CD4-positive, CD25-positive, alpha-beta regulatory T cell (primary cell): ENCODE data around the gene NCBP2L. TPM values are rescaled to one million over a fixed set of nuclear protein-coding genes. Genes with fewer than 3 reads are reported as not detected.

Source experiments
- ATAC-seq, 2 donors: fragments of 150-1000 bp; cut with Tn5 transposase; one replicate each; pipeline ENCODE4 v1.10.0; 2021; ENCODE audit warnings: low read depth in 2 of 2, moderate number of reproducible peaks in 2 of 2, moderate library complexity in 1 of 2
- DNase-seq, 3 donors: peaks; one replicate each; pipeline versions ENCODE4 v3.0.0 to v3.0.0-alpha.2; 2012 to 2022; ENCODE audit warnings: mixed read lengths in 1 of 3
- H3K27ac ChIP-seq: one replicate; pipeline ENCODE4 v1.7.0; 2013; ENCODE audit warnings: mild to moderate bottlenecking, low read length; ENCODE audit not compliant: insufficient read depth, poor library complexity, severe bottlenecking
- H3K27me3 ChIP-seq: one replicate; pipeline ENCODE4 v1.7.0; 2013; ENCODE audit warnings: low read length; ENCODE audit not compliant: control insufficient read depth, insufficient read depth
- H3K36me3 ChIP-seq: one replicate; pipeline ENCODE4 v1.7.0; 2013; ENCODE audit warnings: mild to moderate bottlenecking, low read length, moderate library complexity; ENCODE audit not compliant: control insufficient read depth, insufficient read depth
- H3K4me1 ChIP-seq: 2 replicates; pipeline ENCODE4 v1.7.0; 2013; ENCODE audit warnings: mild to moderate bottlenecking, low read length; ENCODE audit not compliant: insufficient read depth, control insufficient read depth, poor library complexity, severe bottlenecking
- H3K4me3 ChIP-seq: one replicate; pipeline ENCODE4 v1.7.0; 2013; ENCODE audit warnings: low read depth, mild to moderate bottlenecking, low read length, moderate library complexity
- H3K9me3 ChIP-seq, 2 experiments: 1 replicate in 1 of 2; 2 replicates in 1 of 2; pipeline ENCODE4 v1.7.0; 2013; ENCODE audit warnings: low read length in 2 of 2, mild to moderate bottlenecking in 1 of 2, moderate library complexity in 1 of 2; ENCODE audit not compliant: control insufficient read depth in 2 of 2
- H3K27ac Mint-ChIP-seq, 3 donors: one replicate each; pipeline ENCODE4 v1.8.0; 2020 to 2022; ENCODE audit warnings: mild to moderate bottlenecking in 3 of 3, mixed read lengths in 3 of 3, moderate library complexity in 2 of 3
- H3K27me3 Mint-ChIP-seq: one replicate; pipeline ENCODE4 v1.8.0; 2022; ENCODE audit warnings: mild to moderate bottlenecking, mixed read lengths
- H3K36me3 Mint-ChIP-seq: one replicate; pipeline ENCODE4 v1.8.0; 2020; ENCODE audit warnings: mixed read lengths
- H3K4me1 Mint-ChIP-seq, 4 donors: one replicate each; pipeline ENCODE4 v1.8.0; 2020 to 2022; ENCODE audit warnings: mixed read lengths in 4 of 4, mild to moderate bottlenecking in 1 of 4
- H3K4me3 Mint-ChIP-seq, 4 donors: one replicate each; pipeline ENCODE4 v1.8.0; 2020 to 2022; ENCODE audit warnings: mild to moderate bottlenecking in 4 of 4, mixed read lengths in 4 of 4, moderate library complexity in 3 of 4
- H3K9me3 Mint-ChIP-seq, 7 donors: one replicate each; pipeline ENCODE4 v1.8.0; 2020 to 2022; ENCODE audit warnings: mixed read lengths in 7 of 7, mild to moderate bottlenecking in 3 of 7, moderate library complexity in 2 of 7
- polyA plus RNA-seq, 4 donors: library from polyadenylated mRNA; unstranded; fragments of 300-500 nt; fragmentation: Illumina TruSeq; gene quantifications; one replicate each; pipeline ENCODE4 v1.2.3, GENCODE V29; 2021
- total RNA-seq: library from RNA; stranded (reverse); gene quantifications from one replicate; pipeline ENCODE4 v1.2.3, GENCODE V29; 2022

The NCBP2L gene
- total RNA-seq (not detected), polyA plus RNA-seq (not detected)

- no peak for DNase-seq
- Histone ChIP-seq H3K9me3 (no peaks in the 10 kb centered on the region), H3K4me3 (peak within 1 kb of the TSS; percentile 84), H3K36me3 (no peaks in the 10 kb centered on the region), H3K27ac (peak within 1 kb of the TSS; percentile 61), H3K4me1 (peaks cover 13% of the 10 kb centered on the region), H3K27me3 (no peaks in the 10 kb centered on the region)
- H3K9me3 Mint-ChIP-seq: no peaks in the 10 kb centered on the region
- H3K36me3 Mint-ChIP-seq: no peaks in the 10 kb centered on the region
- no peak for ATAC-seq
- H3K27me3 Mint-ChIP-seq: peaks cover 10% of the 10 kb centered on the region
- peaks cover 0 to 23% (median 5%) of the 10 kb centered on the region in 4 donors for H3K4me1 Mint-ChIP-seq
- H3K4me3 Mint-ChIP-seq: peak within 1 kb of the TSS; percentile 85 to 99 (median 92)
- peak within 1 kb of the TSS; percentile 62 to 97 (median 85) for H3K27ac Mint-ChIP-seq
Measured at GRCh38 chrX:107777536-107777832, at the start of gene NCBP2L. TSS of gene NCBP2L (plus strand) at chrX:107777733. CDS start at chrX:107794221, 16,488 bp downstream.

GRCh38 chrX:107728371-107729099 lies 49.0 kb upstream of the NCBP2L start:
- Mint-ChIP-seq H3K27me3 (no peaks in the 10 kb centered on the region), H3K27ac (no peak overlapping the region), H3K4me3 (no peak overlapping the region), H3K4me1 (peaks cover 0 to 2% (median 0%) of the 10 kb centered on the region in 4 donors), H3K9me3 (no peaks in the 10 kb centered on the region), H3K36me3 (no peaks in the 10 kb centered on the region)
- Histone ChIP-seq H3K27ac (no peak overlapping the region), H3K27me3 (no peaks in the 10 kb centered on the region), H3K4me1 (no peaks in the 10 kb centered on the region), H3K9me3 (no peaks in the 10 kb centered on the region), H3K36me3 (no peaks in the 10 kb centered on the region), H3K4me3 (no peak overlapping the region)
- DNase-seq (no peak), ATAC-seq (no peak)

GRCh38 chrX:107729558-107730297 lies 47.8 kb upstream of the NCBP2L start:
- Mint-ChIP-seq H3K9me3 (no peaks in the 10 kb centered on the region), H3K4me3 (no peak overlapping the region), H3K27ac (no peak overlapping the region), H3K36me3 (no peaks in the 10 kb centered on the region), H3K4me1 (peaks cover 0 to 2% (median 0%) of the 10 kb centered on the region in 4 donors), H3K27me3 (no peaks in the 10 kb centered on the region)
- DNase-seq (no peak), ATAC-seq (no peak)
- Histone ChIP-seq H3K27ac (no peak overlapping the region), H3K36me3 (no peaks in the 10 kb centered on the region), H3K4me1 (no peaks in the 10 kb centered on the region), H3K9me3 (no peaks in the 10 kb centered on the region), H3K4me3 (no peak overlapping the region), H3K27me3 (no peaks in the 10 kb centered on the region)

GRCh38 chrX:107730298-107730655 lies 47.3 kb upstream of the NCBP2L start:
- H3K9me3 Mint-ChIP-seq: no peaks in the 10 kb centered on the region
- DNase-seq: no peak
- H3K27me3 Mint-ChIP-seq: no peaks in the 10 kb centered on the region
- ATAC-seq: no peak
- Histone ChIP-seq H3K4me1 (no peaks in the 10 kb centered on the region), H3K4me3 (no peak overlapping the region), H3K36me3 (no peaks in the 10 kb centered on the region), H3K27me3 (no peaks in the 10 kb centered on the region), H3K9me3 (no peaks in the 10 kb centered on the region), H3K27ac (no peak overlapping the region)
- no peak overlapping the region for H3K27ac Mint-ChIP-seq
- no peak overlapping the region for H3K4me3 Mint-ChIP-seq
- H3K4me1 Mint-ChIP-seq: peaks cover 0 to 2% (median 0%) of the 10 kb centered on the region in 4 donors
- no peaks in the 10 kb centered on the region for H3K36me3 Mint-ChIP-seq

- Mint-ChIP-seq H3K4me1 (peaks cover 0 to 2% (median 0%) of the 10 kb centered on the region in 4 donors), H3K27me3 (no peaks in the 10 kb centered on the region), H3K36me3 (no peaks in the 10 kb centered on the region), H3K4me3 (no peak overlapping the region), H3K9me3 (no peaks in the 10 kb centered on the region), H3K27ac (no peak overlapping the region)
- Histone ChIP-seq H3K27ac (no peak overlapping the region), H3K9me3 (no peaks in the 10 kb centered on the region), H3K27me3 (no peaks in the 10 kb centered on the region), H3K4me3 (no peak overlapping the region), H3K36me3 (no peaks in the 10 kb centered on the region), H3K4me1 (no peaks in the 10 kb centered on the region)
- no peak for ATAC-seq
- no peak for DNase-seq
Measured at GRCh38 chrX:107730991-107731766, 46.4 kb upstream of the NCBP2L start.

GRCh38 chrX:107731831-107732502 lies 45.6 kb upstream of the NCBP2L start:
- Histone ChIP-seq H3K36me3 (no peaks in the 10 kb centered on the region), H3K4me1 (no peaks in the 10 kb centered on the region), H3K27ac (no peak overlapping the region), H3K4me3 (no peak overlapping the region), H3K9me3 (no peaks in the 10 kb centered on the region), H3K27me3 (no peaks in the 10 kb centered on the region)
- no peak overlapping the region for H3K27ac Mint-ChIP-seq
- no peaks in the 10 kb centered on the region for H3K36me3 Mint-ChIP-seq
- no peak overlapping the region for H3K4me3 Mint-ChIP-seq
- DNase-seq (no peak), ATAC-seq (no peak)
- peaks cover 0 to 2% (median 0%) of the 10 kb centered on the region in 4 donors for H3K4me1 Mint-ChIP-seq
- no peaks in the 10 kb centered on the region for H3K27me3 Mint-ChIP-seq
- H3K9me3 Mint-ChIP-seq: no peaks in the 10 kb centered on the region

GRCh38 chrX:107733686-107734085 lies 43.8 kb upstream of the NCBP2L start:
- H3K27me3 ChIP-seq: no peaks in the 10 kb centered on the region
- peak overlapping the region in 1 of 4 donors; percentile 22 for H3K4me3 Mint-ChIP-seq
- DNase-seq: no peak
- H3K27ac ChIP-seq: no peak overlapping the region
- no peak for ATAC-seq
- H3K36me3 ChIP-seq: no peaks in the 10 kb centered on the region
- no peak overlapping the region for H3K4me3 ChIP-seq
- H3K9me3 ChIP-seq: no peaks in the 10 kb centered on the region
- no peaks in the 10 kb centered on the region for H3K4me1 ChIP-seq
- H3K9me3 Mint-ChIP-seq: no peaks in the 10 kb centered on the region
- H3K27me3 Mint-ChIP-seq: no peaks in the 10 kb centered on the region
- H3K4me1 Mint-ChIP-seq: peaks cover 0 to 2% (median 0%) of the 10 kb centered on the region in 4 donors
- peak overlapping the region in 1 of 3 donors; percentile 6 for H3K27ac Mint-ChIP-seq
- H3K36me3 Mint-ChIP-seq: no peaks in the 10 kb centered on the region
